Measurements from ENCODE around the gene PIK3CD. TPM values are rescaled to one million over a fixed set of nuclear protein-coding genes. Genes with fewer than 3 reads are reported as not detected.

The PIK3CD gene
- total RNA-seq, 1 experiment from 2014 or later: 23.1 TPM

DNA sequence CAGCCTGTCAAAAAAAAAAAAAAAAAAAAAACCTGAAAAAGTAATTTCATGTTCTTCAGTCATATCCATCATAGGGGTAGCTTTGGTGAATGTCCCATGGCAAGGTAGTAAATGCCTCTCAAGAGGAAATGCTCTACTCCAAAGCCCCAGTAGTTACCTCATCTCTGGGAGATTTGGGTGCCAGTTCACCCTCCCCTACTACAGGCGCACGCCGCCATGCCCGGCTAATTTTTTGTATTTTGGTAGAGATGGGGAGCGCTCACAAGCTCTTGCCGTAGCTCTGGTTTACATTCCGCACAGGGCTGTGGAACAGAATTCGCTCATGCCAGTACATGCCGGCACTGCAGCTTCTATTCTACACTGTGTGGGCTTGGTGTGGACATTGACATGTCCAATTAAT lies 13.7 kb downstream of the PIK3CD start (continued):
- TF ChIP-seq MXD4 (CRISPR knock-in tag; IDR thresholded peaks at IDR 0.05; ENCODE audit: borderline replicate concordance): no peak
- TF ChIP-seq, protein P1, sequence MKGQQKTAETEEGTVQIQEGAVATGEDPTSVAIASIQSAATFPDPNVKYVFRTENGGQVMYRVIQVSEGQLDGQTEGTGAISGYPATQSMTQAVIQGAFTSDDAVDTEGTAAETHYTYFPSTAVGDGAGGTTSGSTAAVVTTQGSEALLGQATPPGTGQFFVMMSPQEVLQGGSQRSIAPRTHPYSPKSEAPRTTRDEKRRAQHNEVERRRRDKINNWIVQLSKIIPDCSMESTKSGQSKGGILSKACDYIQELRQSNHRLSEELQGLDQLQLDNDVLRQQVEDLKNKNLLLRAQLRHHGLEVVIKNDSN (CRISPR knock-in tag; IDR thresholded peaks at IDR 0.05): no peak
- TF ChIP-seq, protein P2, sequence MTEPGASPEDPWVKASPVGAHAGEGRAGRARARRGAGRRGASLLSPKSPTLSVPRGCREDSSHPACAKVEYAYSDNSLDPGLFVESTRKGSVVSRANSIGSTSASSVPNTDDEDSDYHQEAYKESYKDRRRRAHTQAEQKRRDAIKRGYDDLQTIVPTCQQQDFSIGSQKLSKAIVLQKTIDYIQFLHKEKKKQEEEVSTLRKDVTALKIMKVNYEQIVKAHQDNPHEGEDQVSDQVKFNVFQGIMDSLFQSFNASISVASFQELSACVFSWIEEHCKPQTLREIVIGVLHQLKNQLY (CRISPR knock-in tag; IDR thresholded peaks at IDR 0.05): no peak

DNA sequence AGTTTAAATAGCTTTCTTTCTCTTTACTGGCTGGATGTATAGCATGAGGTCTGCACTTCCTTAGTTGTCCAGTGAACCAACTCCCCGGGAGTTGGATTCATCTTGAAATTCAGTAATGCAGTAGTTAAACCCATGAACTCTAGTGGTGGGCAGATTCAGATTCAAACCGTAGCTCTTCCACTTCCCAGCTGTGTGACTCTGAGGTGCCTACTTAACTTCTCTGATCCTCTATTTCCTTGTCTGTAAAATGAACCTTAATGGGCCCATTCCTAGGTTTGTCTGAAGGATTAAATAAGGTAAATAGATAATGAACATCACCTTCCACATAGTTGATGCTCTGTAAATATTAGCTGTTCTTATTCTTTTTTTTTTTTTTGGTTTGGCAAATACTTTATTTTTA lies 16.5 kb downstream of the PIK3CD start:
- no peaks in the 10 kb centered on the region for H3K9me3 Mint-ChIP-seq
- no peak overlapping the region for H3K4me3 Mint-ChIP-seq
- CTCF ChIA-PET: interaction anchor here (1.0 to 1.5 kb wide), 2 partner anchors 13 to 22 kb away, joined by 3 read pairs; no protein-coding TSS in a partner anchor
- POLR2A ChIA-PET: interaction anchor here (0.6 kb wide), 2 partner anchors 272 to 898 kb away, joined by 3 to 4 read pairs; no protein-coding TSS in a partner anchor
- no peaks in the 10 kb centered on the region for H3K36me3 Mint-ChIP-seq
- ATAC-seq (no peak), DNase-seq (ENCODE audit: low spot score) (no peak)
- TF ChIP-seq ZNF263 (CRISPR knock-in tag; IDR thresholded peaks at IDR 0.05; ENCODE audit: low read depth) (no peak), ETV6 (CRISPR knock-in tag; IDR thresholded peaks at IDR 0.05) (no peak), TEAD4 (CRISPR knock-in tag; IDR thresholded peaks at IDR 0.05) (no peak), IRF2 (CRISPR knock-in tag; IDR thresholded peaks at IDR 0.05; ENCODE audit: borderline replicate concordance, low read depth) (no peak), NR3C1 (CRISPR knock-in tag; conservative IDR thresholded peaks at IDR 0.05; ENCODE audit: low read depth) (no peak)
- TF ChIP-seq, protein P3, sequence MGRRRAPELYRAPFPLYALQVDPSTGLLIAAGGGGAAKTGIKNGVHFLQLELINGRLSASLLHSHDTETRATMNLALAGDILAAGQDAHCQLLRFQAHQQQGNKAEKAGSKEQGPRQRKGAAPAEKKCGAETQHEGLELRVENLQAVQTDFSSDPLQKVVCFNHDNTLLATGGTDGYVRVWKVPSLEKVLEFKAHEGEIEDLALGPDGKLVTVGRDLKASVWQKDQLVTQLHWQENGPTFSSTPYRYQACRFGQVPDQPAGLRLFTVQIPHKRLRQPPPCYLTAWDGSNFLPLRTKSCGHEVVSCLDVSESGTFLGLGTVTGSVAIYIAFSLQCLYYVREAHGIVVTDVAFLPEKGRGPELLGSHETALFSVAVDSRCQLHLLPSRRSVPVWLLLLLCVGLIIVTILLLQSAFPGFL (CRISPR knock-in tag; IDR thresholded peaks at IDR 0.05; ENCODE audit: borderline replicate concordance): no peak
- no peaks in the 10 kb centered on the region; the same call in 1 of the 2 replicates for H3K27me3 Mint-ChIP-seq (ENCODE audit: low read depth)
- no peak overlapping the region for H3K27ac Mint-ChIP-seq
- no peaks in the 10 kb centered on the region for H3K4me1 Mint-ChIP-seq

DNA sequence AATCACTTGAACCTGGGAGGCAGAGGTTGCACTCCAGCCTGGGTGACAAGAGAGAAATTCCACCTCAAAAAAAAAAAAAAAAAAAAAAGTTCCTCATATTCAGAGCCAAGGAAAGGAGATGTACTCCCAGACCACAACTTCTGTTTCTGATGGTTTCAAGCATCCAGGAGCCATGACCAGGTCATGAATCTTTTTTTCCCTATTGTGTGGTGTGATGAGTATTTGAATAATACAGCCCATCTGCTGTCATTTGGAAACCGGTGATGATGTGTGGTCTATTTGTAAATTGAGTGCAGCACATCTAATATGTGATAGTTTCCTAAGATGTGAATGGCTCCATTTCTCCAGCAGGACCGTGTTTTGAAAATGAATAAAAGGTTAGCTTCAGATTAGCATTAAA lies 18.6 kb downstream of the PIK3CD start:
- Mint-ChIP-seq H3K27me3 (ENCODE audit: low read depth) (no peaks in the 10 kb centered on the region; the same call in 1 of the 2 replicates), H3K4me1 (no peaks in the 10 kb centered on the region), H3K4me3 (no peak overlapping the region), H3K36me3 (no peaks in the 10 kb centered on the region), H3K27ac (no peak overlapping the region), H3K9me3 (no peaks in the 10 kb centered on the region)
- CTCF ChIA-PET: interaction anchor here (0.6 kb wide), 1 partner anchor 38 kb away, joined by 5 read pairs; no protein-coding TSS in a partner anchor
- ATAC-seq: no peak
- TF ChIP-seq FOXK1 (CRISPR knock-in tag; IDR thresholded peaks at IDR 0.05): no peak
- TF ChIP-seq NR1H2 (CRISPR knock-in tag; IDR thresholded peaks at IDR 0.05): no peak
- TF ChIP-seq, protein P4, sequence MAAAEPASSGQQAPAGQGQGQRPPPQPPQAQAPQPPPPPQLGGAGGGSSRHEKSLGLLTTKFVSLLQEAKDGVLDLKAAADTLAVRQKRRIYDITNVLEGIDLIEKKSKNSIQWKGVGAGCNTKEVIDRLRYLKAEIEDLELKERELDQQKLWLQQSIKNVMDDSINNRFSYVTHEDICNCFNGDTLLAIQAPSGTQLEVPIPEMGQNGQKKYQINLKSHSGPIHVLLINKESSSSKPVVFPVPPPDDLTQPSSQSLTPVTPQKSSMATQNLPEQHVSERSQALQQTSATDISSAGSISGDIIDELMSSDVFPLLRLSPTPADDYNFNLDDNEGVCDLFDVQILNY (CRISPR knock-in tag; IDR thresholded peaks at IDR 0.05): no peak
- TF ChIP-seq ZNF416 (CRISPR knock-in tag; IDR thresholded peaks at IDR 0.05): no peak
- TF ChIP-seq PRRX2 (CRISPR knock-in tag; IDR thresholded peaks at IDR 0.05): no peak
- no peak for TF ChIP-seq SMAD4 (CRISPR knock-in tag; IDR thresholded peaks at IDR 0.05)
- no peak for TF ChIP-seq JAZF1 (CRISPR knock-in tag; IDR thresholded peaks at IDR 0.05)
- no peak for TF ChIP-seq RORB (CRISPR knock-in tag; IDR thresholded peaks at IDR 0.05)
- no peak for TF ChIP-seq ELF4 (CRISPR knock-in tag; IDR thresholded peaks at IDR 0.05; ENCODE audit: low read depth)
- no peak for TF ChIP-seq FOXJ3 (CRISPR knock-in tag; IDR thresholded peaks at IDR 0.05; ENCODE audit: borderline replicate concordance)
- no peak for TF ChIP-seq NFYB (CRISPR knock-in tag; conservative IDR thresholded peaks at IDR 0.05; ENCODE audit: low read depth)
- TF ChIP-seq JUN (CRISPR knock-in tag; IDR thresholded peaks at IDR 0.05): no peak
- no peak for TF ChIP-seq TEAD1 (CRISPR knock-in tag; IDR thresholded peaks at IDR 0.05)
- no peak for TF ChIP-seq KAT7 (CRISPR knock-in tag; IDR thresholded peaks at IDR 0.05; ENCODE audit: borderline replicate concordance)
- TF ChIP-seq GABPB1 (CRISPR knock-in tag; IDR thresholded peaks at IDR 0.05): no peak
- no peak for TF ChIP-seq NR3C1 (CRISPR knock-in tag; conservative IDR thresholded peaks at IDR 0.05; ENCODE audit: low read depth)
- no peak for TF ChIP-seq CREM (CRISPR knock-in tag; IDR thresholded peaks at IDR 0.05)
- POLR2A ChIA-PET: no interaction called here
- DNase-seq (ENCODE audit: low spot score): no peak
